HG03066 (cell line): ENCODE results near the gene LAPTM4A.
"Not testable (repeated sequence)": the region's sequence is repeated elsewhere in the genome, so short reads cannot be mapped to it uniquely, and the experiment has no call there.

Source experiments
- ATAC-seq: cut with Tn5 transposase; IDR thresholded peaks from one replicate; pipeline ENCODE4 v1.9.1; 2021; ENCODE audit warnings: low read depth; ENCODE audit not compliant: unreplicated experiment

The LAPTM4A gene

DNA sequence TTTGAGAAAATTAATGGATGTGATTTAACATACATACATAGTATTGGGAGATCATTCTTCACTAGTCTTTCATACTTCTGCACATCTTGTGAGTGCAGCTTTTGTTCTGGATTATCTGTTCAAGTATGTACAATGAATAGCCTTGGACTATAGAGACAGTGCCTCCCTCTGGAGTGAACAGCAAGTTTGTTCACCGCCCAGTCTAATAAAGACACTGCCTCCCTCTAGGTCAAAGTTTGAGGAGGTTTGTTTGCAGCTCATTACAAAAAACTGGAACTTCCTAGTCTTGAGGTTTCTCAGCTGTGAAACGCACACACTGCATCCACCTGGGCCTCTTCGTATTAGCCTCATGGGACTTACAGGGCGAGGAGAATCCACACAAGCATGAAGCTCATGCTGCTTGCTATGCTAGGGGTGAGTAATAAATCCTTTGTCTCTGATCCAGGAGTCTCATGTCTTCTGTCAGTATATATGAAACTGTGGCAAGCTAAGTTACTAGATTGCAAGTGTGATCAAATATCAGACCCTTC is 26.0 kb upstream of the LAPTM4A start:
- no peak for ATAC-seq

DNA sequence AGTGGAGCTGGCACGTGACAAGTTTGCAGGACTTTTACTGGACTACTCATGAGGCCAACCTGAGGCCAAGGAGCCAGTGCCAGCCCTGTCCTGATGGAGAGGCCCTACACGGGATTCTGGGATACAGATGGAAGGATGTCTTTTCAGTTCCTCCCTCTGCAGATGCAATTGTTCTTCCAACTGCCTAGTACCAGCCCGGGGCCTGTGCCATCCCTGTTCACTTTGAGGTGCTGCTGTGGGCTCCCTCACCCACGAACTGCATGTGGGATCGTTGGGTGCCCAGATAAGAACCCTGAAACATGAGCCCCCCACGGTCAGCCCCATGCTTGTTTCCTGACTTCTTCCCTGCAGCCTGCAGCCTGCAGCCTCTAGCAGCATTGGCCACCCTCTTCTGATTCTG is 25.3 kb upstream of the LAPTM4A start:
- ATAC-seq, result no peak

DNA sequence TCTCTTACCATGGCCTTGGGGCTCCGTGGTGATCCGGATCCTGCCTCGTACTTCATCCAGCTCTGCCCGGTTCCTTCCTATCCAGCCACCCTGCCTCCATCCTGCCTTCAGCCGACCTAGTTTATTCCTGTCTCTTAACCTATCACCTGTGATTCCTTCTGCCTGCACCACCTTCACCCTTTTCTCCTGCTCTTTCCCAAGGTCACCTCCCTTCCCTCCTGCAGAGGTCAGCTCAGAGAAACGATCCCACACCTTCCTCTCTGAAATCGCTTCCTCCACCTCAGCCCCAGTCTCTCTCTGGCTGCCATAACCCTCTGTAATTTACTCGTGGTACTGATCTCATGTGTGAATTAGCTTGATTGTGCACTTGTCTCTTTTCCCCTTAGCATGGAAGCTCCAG is 23.5 kb upstream of the LAPTM4A start:
- ATAC-seq, result no peak

DNA sequence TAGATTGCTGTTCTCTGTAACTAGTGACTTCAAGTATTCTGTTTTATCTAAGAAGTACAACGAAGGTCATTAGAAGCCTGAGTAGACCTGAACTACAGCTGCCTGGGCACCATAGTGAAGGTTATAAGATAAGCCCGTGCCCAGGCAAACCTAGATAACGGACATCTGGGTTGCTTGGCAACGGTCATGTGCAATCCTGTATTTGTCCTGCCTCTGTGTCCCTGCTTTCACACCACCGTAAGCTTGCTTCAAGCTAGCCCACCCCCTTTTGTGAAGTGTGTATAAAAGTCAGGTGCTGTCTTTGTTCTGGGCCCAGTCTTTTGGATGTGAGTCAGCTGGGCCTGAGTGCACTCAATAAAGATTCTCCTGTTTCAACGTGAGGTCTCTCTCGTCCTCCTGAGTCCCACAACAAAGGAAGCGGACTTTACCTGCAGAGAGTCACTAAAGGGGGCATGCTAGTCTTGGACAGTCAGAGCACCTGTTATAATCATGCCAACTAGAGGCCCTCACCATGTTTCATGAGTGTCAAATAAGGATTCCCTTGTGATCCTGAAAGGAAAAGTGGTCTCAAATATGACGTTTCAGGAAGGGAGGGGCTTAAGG is 22.7 kb upstream of the LAPTM4A start:
- not testable (repeated sequence) for ATAC-seq

DNA sequence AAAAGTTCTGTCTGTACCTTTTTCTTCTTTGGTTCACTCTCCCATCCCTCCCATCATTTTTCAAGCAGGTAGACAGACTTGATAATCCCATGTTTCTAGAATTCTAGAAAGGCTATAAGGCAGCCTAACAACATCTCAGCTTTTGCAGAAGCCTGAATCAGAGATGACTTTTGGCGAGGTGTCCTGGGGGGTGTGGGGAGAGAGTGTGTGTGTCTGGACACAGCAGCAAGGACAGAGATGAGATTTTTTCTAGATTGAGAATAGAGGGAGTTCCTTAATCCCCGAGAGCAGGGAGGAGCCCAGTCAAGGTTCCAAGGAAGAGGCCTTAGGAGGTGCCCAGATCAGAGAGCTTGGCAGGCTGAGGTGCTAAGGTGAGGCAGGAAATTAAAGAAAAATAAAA is 22.0 kb upstream of the LAPTM4A start:
- ATAC-seq, result no peak

DNA sequence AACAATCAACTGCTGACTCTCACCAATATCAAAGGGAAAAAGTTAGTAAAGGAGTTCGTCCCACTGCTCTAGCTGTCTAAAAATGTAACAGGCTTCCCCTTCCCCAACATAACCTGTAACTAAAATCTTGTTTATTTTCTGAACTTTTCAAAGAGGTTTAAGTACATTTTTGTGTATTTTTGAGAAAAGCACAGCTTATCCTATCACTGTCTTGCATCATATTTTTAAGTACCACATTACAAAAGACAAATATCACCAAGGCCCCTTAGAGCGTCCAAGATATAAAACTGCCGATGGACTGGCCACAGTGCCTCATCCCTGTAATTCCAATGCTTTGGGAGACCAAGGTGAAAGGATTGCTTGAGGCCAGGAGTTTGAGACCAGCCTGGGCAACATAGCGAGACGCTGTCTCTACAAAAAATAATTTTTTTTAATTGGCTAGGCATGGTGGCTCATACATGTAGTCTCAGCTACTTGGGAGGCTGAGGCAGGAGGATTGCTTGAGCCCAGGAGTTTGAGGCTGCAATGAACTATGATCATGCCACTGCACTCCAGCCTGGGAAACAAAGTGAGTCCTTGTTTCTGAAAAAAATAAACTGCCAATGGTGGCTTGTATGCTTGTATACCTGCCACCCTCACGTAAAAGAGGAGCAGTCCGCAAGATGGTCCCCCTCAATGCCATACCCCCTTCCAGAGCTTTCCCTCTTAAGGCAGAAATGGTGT is 21.2 kb upstream of the LAPTM4A start:
- ATAC-seq, result no peak

DNA sequence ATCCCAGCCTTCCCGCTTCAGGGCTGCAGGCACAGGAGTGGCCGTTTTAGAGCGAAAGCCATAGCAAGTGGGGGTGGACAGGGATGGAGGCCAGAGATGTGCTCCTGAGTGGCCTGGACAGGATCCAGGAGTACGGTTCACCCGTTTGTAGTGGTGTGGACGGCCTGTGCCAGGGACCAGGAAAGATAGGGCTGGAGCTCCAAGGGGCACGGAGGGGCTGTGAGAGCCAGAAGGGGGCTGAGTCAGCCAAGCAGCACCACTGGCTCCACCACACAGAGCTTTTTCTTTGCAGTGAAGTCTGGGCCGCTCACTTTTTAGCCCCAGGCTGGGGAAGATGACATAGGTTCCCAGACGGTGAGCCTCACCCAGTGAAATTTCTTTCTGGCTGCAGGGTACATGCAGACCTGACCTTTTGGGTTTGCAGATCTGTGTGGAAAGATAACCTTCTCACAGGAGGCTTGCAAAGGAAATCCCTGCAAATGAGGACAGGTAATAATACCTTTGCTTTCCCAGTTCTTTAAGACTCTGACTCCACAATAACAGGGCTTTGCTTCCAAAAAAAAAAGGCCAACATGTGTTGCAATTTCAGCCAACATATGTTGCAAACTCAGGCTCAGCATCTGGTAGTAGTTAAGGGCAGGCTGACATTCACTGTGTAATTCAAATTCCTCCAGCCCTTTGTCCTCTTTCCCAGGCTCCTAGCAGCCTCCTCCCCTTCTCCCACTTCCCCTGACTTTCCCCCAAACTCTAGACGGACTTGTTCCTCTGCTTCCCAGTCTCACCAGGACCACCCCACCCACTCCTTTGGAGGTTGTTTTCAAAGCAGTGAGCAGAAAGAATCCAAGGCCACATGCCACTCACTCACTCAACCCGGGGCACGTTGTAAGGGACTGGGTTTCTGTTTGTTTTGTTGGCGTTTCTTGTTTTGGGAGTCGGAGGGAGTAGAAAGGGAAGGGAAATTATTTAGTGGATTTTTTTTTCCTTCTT is 20.3 kb upstream of the LAPTM4A start:
- no peak for ATAC-seq

DNA sequence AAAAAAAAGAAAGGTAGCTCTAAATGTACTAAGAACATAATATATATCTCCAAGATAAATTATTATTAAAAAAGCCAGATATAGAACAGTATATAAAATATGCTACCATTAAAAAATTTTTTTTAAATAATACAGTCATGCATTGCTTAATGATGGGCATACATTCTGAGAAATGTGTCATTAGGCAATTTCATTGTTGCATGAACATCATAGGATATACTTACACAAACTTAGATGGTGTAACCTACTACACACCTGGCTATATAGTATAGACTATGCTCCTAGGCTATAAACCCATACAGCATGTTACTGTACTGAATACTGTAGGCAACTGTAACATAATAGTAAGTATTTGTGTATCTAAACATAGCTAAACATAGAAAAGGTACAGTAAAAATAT is 18.3 kb upstream of the LAPTM4A start:
- no peak for ATAC-seq

DNA sequence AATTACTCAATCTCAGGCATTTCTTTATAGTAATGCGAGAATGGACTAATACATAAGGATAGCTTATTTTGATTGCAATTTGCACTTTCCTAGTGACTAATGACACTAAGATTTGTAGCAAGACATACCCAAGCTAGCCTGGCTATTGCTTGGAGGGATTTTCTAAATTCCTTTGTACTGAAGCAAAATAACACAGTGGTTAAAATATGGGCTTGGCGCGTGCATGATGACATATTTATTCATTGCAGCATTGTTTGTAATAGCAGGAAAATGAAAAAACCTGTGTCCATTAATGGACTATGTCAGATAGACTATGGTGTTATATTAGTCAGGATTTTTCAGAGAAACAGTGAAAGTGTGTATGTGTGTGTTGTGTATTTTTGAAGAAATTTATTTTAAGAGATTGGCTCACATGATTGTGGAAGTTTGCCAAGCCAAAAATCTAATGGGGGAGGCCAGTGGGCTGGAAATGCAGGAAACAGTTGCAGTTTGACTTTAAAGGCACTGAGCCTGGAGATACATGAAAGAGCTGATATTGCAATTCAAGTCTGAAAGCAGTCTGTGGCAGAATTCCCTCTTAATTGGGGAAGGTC is 16.7 kb upstream of the LAPTM4A start:
- no peak for ATAC-seq

DNA sequence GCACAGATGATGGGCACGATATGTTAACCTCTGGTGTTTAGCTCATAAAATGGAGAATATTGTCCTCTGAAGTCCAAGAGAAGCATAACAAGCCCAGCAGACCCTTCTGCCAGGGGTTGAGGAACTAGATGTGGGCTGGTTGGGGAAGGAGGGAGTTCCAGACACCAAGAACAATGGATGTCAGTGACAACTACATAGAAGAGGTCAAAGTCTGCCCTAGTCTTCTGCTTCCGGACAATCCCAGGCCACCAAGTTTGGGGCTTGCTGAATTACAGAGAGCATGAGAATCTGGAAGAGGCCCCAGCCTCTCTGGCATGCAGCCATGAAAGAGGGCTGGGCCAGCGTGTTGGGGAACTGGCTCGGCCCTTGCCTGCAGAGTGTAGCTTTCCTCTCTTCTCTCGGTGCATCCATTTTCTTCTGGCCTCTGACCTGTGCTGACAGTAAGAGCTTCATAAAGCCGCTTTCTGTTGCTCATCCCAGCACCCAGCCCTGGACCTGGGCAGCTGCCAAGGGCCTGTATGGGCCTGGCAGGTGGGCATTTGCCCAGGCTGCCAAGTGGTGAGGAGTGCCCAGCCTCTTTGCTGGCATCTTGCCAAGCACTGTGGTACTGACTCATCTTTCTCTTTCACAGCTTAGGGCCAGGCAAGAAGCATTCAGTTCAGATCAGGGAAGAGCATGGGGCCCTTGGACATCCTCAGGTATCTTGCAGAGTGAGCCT is 14.6 kb upstream of the LAPTM4A start:
- ATAC-seq, result no peak

DNA sequence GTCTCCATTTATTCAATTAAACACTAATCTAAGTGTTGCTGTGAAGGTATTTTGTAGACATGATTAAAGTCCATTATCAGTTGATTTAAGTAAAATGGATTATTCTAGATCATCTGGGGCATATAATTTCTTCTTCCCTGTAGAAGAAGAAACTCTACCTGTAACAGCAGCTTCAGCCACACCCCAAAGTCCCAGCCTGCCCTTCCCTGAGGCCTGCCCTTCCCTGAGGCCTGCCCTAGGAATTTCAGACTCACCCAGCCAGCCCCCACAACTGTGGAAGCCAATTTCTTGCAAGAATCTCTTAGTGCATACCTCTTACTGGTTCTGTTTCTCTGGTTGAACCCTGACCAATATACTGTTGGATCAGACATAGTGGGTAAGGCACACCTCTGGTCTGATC is 13.4 kb upstream of the LAPTM4A start:
- ATAC-seq, result no peak

DNA sequence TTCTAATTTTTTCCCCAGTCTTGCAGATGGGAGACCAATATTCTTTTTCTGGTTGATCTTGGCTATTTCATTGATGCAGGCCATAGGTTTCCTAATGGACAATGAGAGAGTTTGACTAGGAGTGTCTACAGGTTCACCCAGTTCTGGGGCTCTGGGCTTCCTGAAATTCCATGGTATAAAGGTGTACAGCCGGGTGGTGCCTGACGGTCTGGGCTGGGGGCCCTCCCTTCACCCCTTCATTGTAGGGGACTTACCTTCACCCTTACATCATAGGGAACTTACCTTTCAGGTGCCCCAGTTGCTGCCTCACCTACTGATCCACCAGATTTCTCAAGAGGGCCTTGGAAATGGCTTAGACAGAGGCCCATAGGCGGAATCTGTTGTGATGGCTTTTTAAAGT is 13.0 kb upstream of the LAPTM4A start:
- ATAC-seq, result no peak

DNA sequence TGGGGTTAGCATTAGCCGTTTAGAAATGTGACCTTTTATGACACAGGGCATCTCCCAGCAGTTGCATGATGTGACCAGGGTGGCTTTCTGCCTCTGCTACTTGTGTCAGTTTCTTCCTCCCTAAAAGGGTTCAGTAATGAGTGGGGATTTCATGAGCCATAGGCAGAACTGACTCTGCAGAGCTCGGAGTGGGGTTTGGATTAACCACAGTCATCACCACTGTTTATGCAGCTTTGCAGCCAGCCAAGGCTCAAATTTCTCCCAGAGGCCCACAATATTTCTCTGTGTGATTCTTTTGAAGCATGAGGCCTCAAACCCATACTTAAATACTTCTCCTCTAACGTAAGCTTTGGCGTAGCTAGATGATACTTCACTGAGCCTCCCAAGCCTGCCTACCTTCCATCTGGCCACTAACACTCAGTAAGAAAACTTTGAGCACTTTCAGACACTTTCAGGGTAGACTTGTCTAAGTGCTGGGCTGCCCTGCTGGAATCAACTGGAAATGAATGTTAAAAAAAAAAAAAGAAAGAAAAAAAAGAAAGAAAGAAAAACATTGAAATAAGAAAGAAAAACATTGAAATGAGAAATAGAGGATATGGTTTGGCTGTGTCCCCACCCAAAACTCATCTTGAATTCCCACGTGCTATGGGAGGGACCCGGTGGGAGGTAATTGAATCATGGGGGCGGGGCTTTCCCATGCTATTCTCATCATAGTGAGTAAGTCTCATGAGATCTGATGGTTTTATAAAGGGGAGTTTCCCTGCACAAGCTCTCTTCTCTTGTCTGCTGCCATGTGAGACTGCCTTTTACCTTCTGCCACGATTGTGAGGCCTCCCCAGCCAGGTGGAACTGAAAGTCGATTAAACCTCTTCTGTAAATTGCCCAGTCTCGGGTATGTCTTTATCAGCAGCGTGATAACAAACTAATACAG is 11.5 kb upstream of the LAPTM4A start:
- ATAC-seq, result no peak

DNA sequence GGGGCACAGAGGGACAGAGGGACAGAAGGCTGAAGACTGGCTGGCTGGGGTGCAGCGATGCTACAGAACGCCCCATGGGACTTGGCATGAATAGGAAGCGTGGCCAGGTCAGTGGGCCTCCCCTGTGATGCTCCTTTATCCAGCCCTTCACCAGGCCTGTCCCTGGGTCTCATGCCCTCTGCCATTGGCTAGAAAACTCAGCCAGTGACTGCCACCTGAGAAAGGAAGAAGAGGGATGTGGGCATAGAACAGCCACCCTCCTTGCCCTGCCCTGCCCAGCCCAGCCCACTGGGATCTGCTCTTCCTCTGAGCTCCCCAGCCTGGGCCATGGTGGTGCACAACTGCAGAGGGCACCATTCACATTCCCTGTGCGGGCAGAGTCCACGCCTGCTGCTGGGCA is 10.5 kb upstream of the LAPTM4A start:
- ATAC-seq, result no peak

DNA sequence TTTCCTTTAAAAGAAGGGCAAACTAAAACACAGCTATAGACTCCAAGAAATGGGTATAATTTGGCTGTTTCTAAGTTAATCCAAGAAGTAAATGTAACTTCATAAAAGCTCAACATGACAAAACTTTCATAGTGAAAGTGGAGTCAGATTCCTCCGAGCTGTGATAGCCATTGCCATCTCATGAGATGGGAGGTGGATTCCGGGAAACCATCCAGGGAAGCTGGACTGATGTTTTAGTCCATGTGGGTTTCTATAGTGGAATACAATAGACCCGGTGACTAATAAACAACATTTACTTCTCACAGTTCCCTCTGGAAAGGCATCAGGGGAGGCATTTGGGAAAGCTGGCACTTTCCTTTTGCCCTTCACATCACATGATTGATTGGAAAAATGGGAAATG is 10.0 kb upstream of the LAPTM4A start:
- ATAC-seq, result no peak

DNA sequence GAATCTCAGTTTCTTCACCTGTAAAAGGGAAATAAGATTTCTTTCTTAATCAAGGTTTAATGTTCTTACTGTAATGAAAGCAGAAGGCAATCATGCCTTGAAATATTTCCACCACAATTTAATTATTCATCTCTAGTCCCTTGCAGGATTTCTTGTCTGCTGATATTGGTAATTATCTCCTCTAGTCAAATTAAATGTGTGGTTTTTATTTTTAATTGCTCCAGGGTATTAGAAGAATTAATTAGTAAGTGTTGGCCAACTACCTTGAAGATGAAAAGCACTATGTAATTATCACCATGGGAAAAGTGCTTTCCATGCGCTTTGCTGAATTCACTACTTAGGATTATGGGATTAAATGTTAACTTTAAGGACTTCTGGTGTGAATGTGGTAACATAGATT is 8.7 kb upstream of the LAPTM4A start:
- no peak for ATAC-seq

DNA sequence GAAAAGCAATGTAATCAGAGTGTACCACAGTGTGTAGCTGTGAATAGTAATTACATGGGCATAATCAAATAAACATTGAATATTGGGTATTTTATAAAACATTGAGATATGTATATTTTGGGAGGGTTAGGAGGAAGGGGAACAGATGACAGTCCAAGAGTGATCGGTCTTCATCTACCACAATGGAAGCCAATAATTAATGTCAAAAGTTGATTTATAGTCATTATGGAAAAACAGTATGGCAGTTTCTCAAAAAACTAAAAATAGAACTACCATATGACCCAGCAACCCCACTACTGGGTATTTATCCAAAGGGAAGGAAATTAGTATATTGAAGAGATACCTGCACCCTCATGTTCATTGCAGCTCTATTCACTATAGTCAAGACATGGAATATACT is 5.8 kb upstream of the LAPTM4A start:
- no peak for ATAC-seq

DNA sequence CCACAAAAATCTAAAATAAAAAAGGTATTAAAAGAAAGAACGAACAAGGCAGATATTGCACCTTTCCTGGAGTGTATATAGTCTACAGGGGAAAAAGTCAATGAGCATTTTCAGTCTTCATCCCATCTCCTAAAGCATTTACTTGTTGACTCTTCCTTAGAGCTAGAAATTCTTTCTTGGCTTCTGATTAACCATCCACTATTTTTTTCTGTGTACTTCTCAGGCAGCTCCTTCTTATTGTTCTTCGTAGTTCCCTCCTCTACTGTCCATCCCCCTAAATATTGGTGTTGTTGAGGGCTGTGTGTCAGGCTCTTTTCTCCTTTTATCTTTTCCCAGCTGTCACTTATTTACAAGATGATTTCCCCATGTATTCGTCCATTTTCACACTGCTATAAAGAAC is 3.5 kb upstream of the LAPTM4A start:
- no peak for ATAC-seq

DNA sequence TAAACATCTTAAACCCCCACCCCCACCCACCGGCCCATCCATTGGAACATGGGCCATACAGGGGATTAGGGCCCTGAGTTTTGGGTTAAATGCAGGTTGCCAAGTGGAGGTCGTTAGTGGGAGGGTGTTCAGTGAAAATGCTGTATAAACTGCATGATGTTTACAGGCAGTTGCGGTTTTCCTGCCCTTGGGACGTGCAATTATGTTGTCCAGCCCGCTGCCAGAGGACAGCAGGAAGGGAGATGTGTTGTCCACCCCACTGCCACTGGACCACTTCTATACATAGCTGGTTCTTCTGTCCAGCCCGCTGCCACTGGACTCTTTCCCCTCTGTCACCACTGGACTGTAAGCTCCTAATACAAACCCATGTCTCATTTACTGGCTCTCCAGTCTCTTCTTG is 2.7 kb upstream of the LAPTM4A start:
- no peak for ATAC-seq
